Endothelial cell of umbilical vein (primary cell): ENCODE measurements around the gene CCNDBP1. TPM values are rescaled to one million over a fixed set of nuclear protein-coding genes. Genes with fewer than 3 reads are reported as not detected.

Experiments
- BruUV-seq: library from RNA; stranded (reverse); fragments of 400-500 nt; replicated peaks from 2 replicates; lab custom pipeline; 2021; lab: Mats Ljungman, UMichigan
- CTCF ChIA-PET: fragments of 300-600, 350-600 bp; sonication (Branson Sonifier 250); formaldehyde crosslinking; loops from one replicate; lab custom pipeline; 2021; ENCODE audit warnings: antibody characterized with exemption, inconsistent platforms; lab: Charles Lee
- POLR2A ChIA-PET: fragments of 300-600, 350-600 bp; sonication (Branson Sonifier 250); formaldehyde crosslinking; loops from one replicate; lab custom pipeline; 2021; ENCODE audit warnings: antibody characterized with exemption, inconsistent platforms; lab: Charles Lee
- DNase-seq: peaks from one replicate; pipeline ENCODE4 v3.0.0-alpha.2; 2011; ENCODE audit warnings: low read depth, low spot score
- FAIRE-seq: peaks from 2 replicates; lab custom pipeline; 2011; peaks lifted over from hg19 to GRCh38; lab: Jason Lieb, UNC
- H2AFZ ChIP-seq: 2 replicates; pipeline ENCODE4 v1.6.0; 2012; ENCODE audit warnings: low read depth, low read length, control low read depth, inconsistent platforms
- H3K27ac ChIP-seq: 2 replicates; pipeline ENCODE4 v1.5.1; 2011; ENCODE audit warnings: low read depth, mild to moderate bottlenecking, control low read depth, low read length, moderate library complexity; ENCODE audit not compliant: insufficient read depth
- H3K27me3 ChIP-seq, 2 experiments: 2 replicates each; pipeline versions ENCODE4 v1.6.0 to v1.6.1; 2011; ENCODE audit warnings: low read length in 2 of 2, mixed read lengths in 1 of 2; ENCODE audit not compliant: control insufficient read depth in 2 of 2, insufficient read depth in 2 of 2
- H3K36me3 ChIP-seq, 2 experiments: 2 replicates in 1 of 2; 3 replicates in 1 of 2; pipeline ENCODE4 v1.5.1; 2011; ENCODE audit warnings: low read length in 2 of 2, mild to moderate bottlenecking in 1 of 2, moderate library complexity in 1 of 2; ENCODE audit not compliant: control insufficient read depth in 2 of 2, insufficient read depth in 2 of 2; ENCODE audit errors: extremely low read depth in 1 of 2
- H3K4me1 ChIP-seq: 3 replicates; pipeline ENCODE4 v1.5.1; 2011; ENCODE audit warnings: mild to moderate bottlenecking, low read length; ENCODE audit not compliant: control insufficient read depth, insufficient read depth; ENCODE audit errors: extremely low read depth
- H3K4me2 ChIP-seq: 2 replicates; pipeline ENCODE4 v1.6.1; 2011; ENCODE audit warnings: low read length, control low read depth, mixed read lengths; ENCODE audit not compliant: insufficient read depth
- H3K4me3 ChIP-seq, 3 experiments: fragments of 200-600 bp in 1 of 3; sonication (generic), shearing (Covaris generic) in 1 of 3; replicated peaks in 1 of 3; 2 replicates each; pipeline ENCODE4 v1.5.1; 2011 to 2016; ENCODE audit warnings: control low read depth in 3 of 3, low read length in 3 of 3, mild to moderate bottlenecking in 2 of 3, inconsistent platforms in 1 of 3, low read depth in 1 of 3, moderate library complexity in 1 of 3; ENCODE audit not compliant: insufficient read depth in 1 of 3
- H3K79me2 ChIP-seq: 2 replicates; pipeline ENCODE4 v1.6.0; 2012; ENCODE audit warnings: low read length, inconsistent platforms; ENCODE audit not compliant: control insufficient read depth, insufficient read depth
- H3K9ac ChIP-seq: replicated peaks from 2 replicates; pipeline ENCODE3; 2011; ENCODE audit warnings: low read length, control low read depth; ENCODE audit not compliant: insufficient read depth; ENCODE audit errors: extremely low read depth
- H3K9me1 ChIP-seq: replicated peaks from 3 replicates; pipeline ENCODE4 v1.6.0; 2011; ENCODE audit warnings: mild to moderate bottlenecking, low read length; ENCODE audit not compliant: control insufficient read depth, insufficient read depth; ENCODE audit errors: extremely low read depth
- H3K9me3 ChIP-seq: replicated peaks from 2 replicates; pipeline ENCODE4 v1.5.1; 2012; ENCODE audit warnings: low read length, inconsistent platforms; ENCODE audit not compliant: control insufficient read depth, insufficient read depth
- H4K20me1 ChIP-seq: replicated peaks from 2 replicates; pipeline ENCODE3; 2011; ENCODE audit warnings: mild to moderate bottlenecking, low read length; ENCODE audit not compliant: control insufficient read depth, insufficient read depth; ENCODE audit errors: extremely low read depth
- CTCF ChIP-seq, 2 donors: IDR thresholded peaks; 1 replicate in 1 of 2; 2 replicates in 1 of 2; pipeline ENCODE4 v1.5.1; 2011; ENCODE audit warnings: low read length in 2 of 2, mild to moderate bottlenecking in 2 of 2, moderate library complexity in 2 of 2, control low read depth in 1 of 2, inconsistent platforms in 1 of 2, low read depth in 1 of 2; ENCODE audit not compliant: insufficient read depth in 1 of 2; ENCODE audit errors: extremely low read depth in 1 of 2
- EZH2 ChIP-seq: IDR thresholded peaks from 2 replicates; pipeline ENCODE4 v1.6.1; 2012; ENCODE audit warnings: borderline replicate concordance, low read depth, mild to moderate bottlenecking, moderate library complexity, low read length, inconsistent platforms; ENCODE audit not compliant: severe bottlenecking
- FOS ChIP-seq: IDR thresholded peaks from 2 replicates; pipeline ENCODE4 v1.6.1; 2011; ENCODE audit warnings: mild to moderate bottlenecking, low read length, moderate library complexity, borderline replicate concordance; ENCODE audit not compliant: insufficient read depth
- GATA2 ChIP-seq: IDR thresholded peaks from 2 replicates; pipeline ENCODE4 v1.7.0; 2011; ENCODE audit warnings: low read depth, mild to moderate bottlenecking, moderate library complexity, mixed read lengths, low read length; ENCODE audit not compliant: insufficient read length, insufficient read depth
- JUN ChIP-seq: IDR thresholded peaks from 2 replicates; pipeline ENCODE4 v1.6.1; 2011; ENCODE audit warnings: borderline replicate concordance, low read depth; ENCODE audit not compliant: insufficient read length, insufficient read depth
- MAX ChIP-seq: IDR thresholded peaks from 2 replicates; pipeline ENCODE4 v1.6.1; 2011; ENCODE audit not compliant: insufficient read depth, insufficient read length
- MYC ChIP-seq: IDR thresholded peaks from one replicate; pipeline ENCODE4 v1.6.1; 2011; ENCODE audit warnings: mild to moderate bottlenecking, low read depth, low read length
- POLR2A ChIP-seq: IDR thresholded peaks from 2 replicates; pipeline ENCODE4 v1.6.1; 2012; ENCODE audit warnings: low read depth, mild to moderate bottlenecking, control low read depth, low read length
- POLR2AphosphoS5 ChIP-seq: IDR thresholded peaks from 2 replicates; pipeline ENCODE4 v1.6.1; 2012; ENCODE audit warnings: low read depth, mild to moderate bottlenecking, control low read depth, low read length, moderate library complexity; ENCODE audit not compliant: insufficient read depth
- dilution Hi-C: fragments of 300-500 bp; cut with MboI; formaldehyde crosslinking; loops from one replicate; pipeline ENCODE4 v1.15.0; 2019; ENCODE audit warnings: low sequenced_read_pairs; ENCODE audit not compliant: extremely low pct_ligation_motif_present
- intact Hi-C: fragments of 100-400 bp; cut with micrococcal nuclease; formaldehyde crosslinking; loops from one replicate; pipeline ENCODE4 v1.10.0; 2022
- polyA plus RNA-seq, 4 experiments: library from polyadenylated mRNA; depleted of rRNA in 3 of 4; stranded (reverse) in 3 of 4; unstranded in 1 of 4; fragments of >200 nt; gene quantifications; 2 replicates each; pipeline versions ENCODE4 v1.2.1 to v1.2.3, GENCODE V29; 2011 to 2012; ENCODE audit warnings: missing spikeins in 1 of 4
- total RNA-seq: library from RNA; stranded (reverse); gene quantifications from 2 replicates; pipeline ENCODE4 v1.2.3, GENCODE V29; 2021

CCNDBP1 gene
- total and polyA plus RNA-seq, 2 donors (not counting 3 experiments of a cell fraction or from before 2014, with no cell fraction given) = 39.9 to 54.9 TPM

DNA sequence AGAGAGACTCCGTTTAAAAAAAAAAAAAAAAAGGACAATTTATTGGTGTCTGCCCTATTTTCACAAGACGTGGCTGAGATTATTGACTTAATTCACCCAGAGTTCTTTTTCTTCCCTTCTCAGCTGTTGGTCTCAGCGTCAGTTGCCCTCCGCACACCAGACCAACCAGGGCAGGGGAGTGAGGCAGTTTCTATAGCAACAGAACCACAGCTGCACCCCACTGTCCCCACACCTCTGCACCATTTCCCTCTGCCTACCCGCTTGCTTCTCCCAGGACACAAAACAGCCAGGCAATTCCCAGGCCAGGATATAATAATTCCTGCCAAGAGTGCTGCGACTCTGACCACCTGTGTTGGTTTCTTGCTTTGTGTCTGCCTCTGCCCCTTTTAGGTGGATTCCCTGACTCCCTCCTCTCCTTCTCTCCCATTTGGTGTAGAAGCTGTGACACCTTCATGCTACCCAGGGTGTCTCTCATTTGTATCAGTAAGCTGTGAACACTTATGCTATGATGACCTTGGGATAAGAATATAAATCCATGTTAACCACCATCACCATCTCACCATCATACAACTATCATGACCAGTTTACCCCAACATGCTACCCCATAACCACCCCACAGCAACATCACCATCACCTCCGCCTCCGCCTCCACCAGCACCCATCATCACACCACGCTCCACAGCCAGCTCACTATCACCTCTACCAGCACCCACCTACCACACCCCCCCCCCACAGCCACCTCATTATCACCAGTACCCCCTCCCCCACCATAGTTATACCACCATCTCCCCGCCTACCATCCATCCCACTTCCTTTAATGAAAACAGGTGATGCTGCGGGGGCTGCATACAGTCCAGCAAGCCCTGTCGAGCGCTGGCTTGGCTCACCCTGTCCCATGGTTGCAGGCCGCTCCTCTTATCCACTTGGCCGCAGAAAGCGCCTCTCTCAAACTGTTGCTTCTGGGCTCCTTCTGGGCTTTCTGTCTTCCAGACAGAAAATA is 35.0 kb downstream of the CCNDBP1 start:
- TF ChIP-seq MAX (no peak), POLR2AphosphoS5 (no peak), EZH2 (no peak), GATA2 (no peak), POLR2A (no peak), JUN (no peak), MYC (no peak), CTCF (IDR thresholded peaks at IDR 0.05; ENCODE audit: extremely low read depth in 1 of 2, insufficient read depth in 1 of 2, low read depth in 1 of 2, low read length in 2 of 2) (no peak), FOS (no peak)
- dilution Hi-C loops (no loop called here), intact Hi-C loops (no loop called here)
- Histone ChIP-seq H3K9me1 (no peaks in the 10 kb centered on the region), H3K27ac (no peak overlapping the region), H3K9me3 (no peaks in the 10 kb centered on the region), H4K20me1 (no peaks in the 10 kb centered on the region), H2AFZ (no peak overlapping the region), H3K27me3 (peaks cover 5 to 26% of the 10 kb centered on the region in 2 experiments), H3K36me3 (no peaks in the 10 kb centered on the region), H3K79me2 (no peaks in the 10 kb centered on the region), H3K9ac (no peak overlapping the region), H3K4me3 (no peak overlapping the region), H3K4me1 (no peaks in the 10 kb centered on the region), H3K4me2 (no peak overlapping the region)
- ChIA-PET POLR2A (interaction anchor here (0.6 kb wide), 1 partner anchor 436 kb away, joined by 3 read pairs; no protein-coding TSS in a partner anchor), CTCF (interaction anchor here (1.1 to 2.4 kb wide), 3 partner anchors 15 to 65 kb away, joined by 3 to 19 read pairs (median 12); no protein-coding TSS in a partner anchor)
- no peak for FAIRE-seq
- no TSS peak for BruUV-seq
- no peak for DNase-seq
